DMS114 treated with DMSO at 0.1 percent for 48 hours (cell line): ENCODE results near the gene PDCD10.

Experiments used
- DNase-seq: peaks from one replicate; lab custom pipeline; 2025; ENCODE audit not compliant: unreplicated experiment; lab: John Stamatoyannopoulos, UW

Gene PDCD10

DNA sequence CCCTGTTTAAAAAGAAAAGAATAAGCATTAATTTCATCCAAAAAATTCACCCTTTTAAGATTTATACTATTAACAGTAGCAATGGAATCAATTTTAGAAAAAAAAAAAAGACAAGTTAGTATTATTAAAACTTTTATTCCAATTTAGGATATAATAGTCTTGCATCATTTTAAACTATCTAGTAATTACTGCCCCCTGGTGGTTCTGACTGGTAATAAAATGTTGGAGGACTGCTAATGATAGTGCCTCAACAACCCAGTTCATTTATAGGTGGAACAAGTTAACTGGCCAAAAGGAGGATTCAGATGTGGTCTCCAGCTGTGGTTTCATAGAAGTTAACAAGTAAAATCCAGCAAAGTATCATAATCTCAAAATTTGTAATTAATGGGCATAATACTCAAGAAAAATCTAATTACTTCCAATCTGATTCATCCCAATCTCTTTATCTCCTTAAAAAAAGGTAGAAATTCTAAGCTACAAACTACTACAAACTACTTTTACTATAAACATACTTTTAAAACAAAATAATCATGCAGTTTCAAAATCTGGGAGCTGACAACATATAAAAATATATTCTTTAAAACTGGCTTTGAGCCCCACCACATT is 50.2 kb downstream of the PDCD10 start:
- peak; percentile 58 for DNase-seq

DNA sequence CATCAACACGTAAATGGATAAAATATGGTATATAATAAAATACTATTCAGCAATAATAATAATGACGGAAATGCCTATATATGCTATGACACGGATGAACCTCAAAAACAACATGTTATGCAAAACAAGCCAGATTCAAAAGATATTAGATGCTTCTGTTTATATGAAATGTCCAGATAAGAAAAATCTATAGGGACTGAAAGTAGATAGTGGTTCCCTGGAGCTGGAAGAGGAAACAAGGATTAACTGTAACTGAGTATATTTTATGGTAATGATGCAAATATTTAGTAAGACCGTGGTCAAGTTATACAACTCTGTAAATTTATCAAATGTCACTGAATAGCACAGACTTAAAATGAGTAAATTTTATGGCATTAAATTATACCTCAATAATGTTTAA is 55.2 kb downstream of the PDCD10 start:
- DNase-seq: no peak

DNA sequence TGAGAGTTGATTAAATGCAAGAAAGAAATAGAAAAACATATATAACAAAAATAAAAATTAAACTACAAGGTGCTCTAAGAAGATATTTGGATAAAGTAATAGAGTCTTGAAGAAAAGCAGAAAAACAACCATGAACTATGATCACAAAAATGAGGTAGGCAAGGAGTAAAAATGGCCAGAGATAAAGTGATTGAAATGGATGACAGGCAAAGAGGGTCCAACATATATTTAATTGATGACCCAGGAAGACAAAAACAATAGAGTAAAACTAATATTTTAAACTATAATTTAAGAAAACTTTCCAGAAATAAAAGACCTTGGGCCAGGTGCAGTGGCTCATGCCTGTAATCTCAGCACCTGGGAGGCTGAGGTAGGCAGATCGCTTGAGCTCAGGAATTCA is 58.8 kb downstream of the PDCD10 start:
- DNase-seq: no peak

DNA sequence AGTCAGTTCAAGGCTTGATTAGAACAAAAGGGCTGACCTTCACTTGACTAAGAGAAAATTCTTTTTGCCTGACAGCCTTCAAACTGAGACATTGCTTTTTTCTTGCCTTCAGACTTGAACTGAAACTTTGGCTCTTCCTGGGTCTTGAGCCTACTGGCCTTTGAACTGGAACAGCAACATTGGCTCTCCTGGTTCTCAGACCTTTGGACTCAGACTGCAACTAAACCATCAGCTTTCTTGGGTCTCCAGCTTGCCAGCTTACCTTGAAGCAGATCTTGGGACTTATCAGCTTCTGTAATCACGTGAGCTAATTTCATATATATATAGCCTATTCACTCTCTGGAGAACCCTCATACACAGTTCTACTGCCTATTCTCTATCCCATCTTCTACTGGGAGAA is 61.5 kb downstream of the PDCD10 start:
- no peak for DNase-seq

DNA sequence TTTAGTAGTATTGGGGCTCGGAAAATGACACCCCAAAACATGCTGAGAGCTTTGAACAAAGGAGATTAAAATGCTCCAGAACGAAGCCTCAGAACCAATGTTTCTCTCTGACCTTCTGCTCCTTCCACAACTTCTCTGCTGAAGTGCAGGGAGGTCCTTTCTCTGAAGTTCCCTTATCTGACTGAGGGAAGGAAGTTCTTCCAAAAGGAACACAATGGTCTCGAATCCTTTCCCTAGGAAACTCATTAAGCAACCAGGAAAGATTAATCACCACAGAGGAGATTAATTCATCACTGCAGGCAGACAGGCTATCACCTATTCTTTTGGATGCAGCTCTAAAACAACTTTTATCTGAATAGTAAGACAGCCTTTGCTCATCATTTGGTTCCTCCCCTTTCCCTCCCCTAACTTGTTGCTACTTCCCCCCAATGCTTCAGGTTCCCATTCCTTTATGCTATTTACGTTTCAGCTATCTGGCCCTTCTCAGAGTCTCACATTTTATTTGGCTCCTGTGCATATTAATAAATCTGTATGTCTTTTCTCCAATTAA is 62.7 kb downstream of the PDCD10 start:
- no peak for DNase-seq

GRCh38 chr3:167669699-167670098 is 65.0 kb downstream of the PDCD10 start:
- DNase-seq: no peak

- DNase-seq: no peak
These were observed 66.0 kb downstream of the PDCD10 start for GRCh38 chr3:167668651-167669050.

GRCh38 chr3:167666563-167666962 is 68.1 kb downstream of the PDCD10 start:
- no peak for DNase-seq

GRCh38 chr3:167662919-167663400 is 71.7 kb downstream of the PDCD10 start:
- no peak for DNase-seq

DNA sequence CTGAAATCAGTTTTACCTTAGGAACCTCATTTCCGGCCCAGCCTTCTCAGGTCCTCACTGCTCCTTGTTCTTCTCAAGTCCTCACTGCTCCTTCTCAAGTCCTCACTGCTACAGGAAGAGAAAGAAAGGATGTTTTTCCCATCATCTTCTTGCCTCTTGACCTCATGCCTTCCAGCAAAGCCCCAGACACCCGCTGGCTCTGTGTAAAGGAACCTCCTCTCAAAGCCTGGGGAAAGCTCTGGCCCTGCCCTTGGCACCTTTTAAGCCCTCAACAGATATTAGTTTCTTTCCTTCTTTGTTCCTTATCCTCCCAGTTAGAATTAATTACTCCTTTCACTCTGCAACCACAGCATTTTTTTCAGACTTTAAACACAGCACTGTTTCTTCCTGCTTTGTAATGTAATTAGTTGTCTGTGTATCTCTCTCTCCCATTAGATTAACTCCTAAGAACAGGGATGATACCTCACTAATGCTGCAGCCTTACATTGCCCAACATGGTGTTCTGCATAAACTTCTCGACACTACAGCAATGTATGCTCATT is 76.9 kb downstream of the PDCD10 start:
- no peak for DNase-seq

GRCh38 chr3:167656821-167657220 is 77.9 kb downstream of the PDCD10 start:
- DNase-seq: no peak

- no peak for DNase-seq
These were observed 80.9 kb downstream of the PDCD10 start, which contains the start of gene WDR49 for GRCh38 chr3:167653760-167654159. WDR49 (minus strand) TSS chr3:167653942; CDS start chr3:167653425, 517 bp downstream.

DNA sequence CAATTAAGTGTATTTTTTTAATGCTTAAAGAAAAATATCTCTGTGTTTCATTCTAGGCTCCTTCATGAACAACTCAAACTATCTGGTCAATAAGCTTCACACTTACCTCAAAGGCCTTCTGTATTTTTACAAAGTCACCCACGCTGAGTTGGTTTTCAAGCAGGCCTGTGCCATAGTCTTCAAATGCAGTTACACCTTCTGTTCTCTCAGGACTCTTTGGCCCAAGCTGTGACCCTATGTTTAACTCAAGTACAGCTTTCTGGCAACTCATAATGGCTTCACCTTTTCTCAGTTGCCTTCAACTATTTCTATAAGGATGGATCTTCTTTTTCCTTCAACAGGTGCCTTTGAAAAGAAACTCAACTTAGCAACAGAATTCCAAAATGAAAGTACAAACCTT is 81.5 kb downstream of the PDCD10 start:
- DNase-seq: no peak

- DNase-seq: no peak
These were observed 82.9 kb downstream of the PDCD10 start for GRCh38 chr3:167651826-167652225.

DNA sequence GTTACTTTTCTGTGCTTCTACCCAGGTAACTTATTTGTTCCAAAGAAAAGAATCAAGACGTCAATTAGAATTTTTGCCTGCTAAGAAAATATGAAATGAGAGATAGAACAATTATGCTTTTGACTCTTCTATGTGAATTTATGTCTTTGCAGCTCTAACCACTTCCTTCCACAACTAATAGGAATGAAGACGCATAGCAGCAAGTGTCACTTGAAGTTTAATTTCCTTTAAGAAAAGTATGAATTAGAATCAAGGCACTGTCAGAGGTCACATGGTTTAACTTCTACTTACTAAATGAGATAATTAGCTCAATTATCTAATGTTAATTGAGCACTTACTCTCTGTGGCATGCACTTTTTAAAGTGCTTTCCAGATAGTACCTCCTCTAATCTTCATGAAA is 84.2 kb downstream of the PDCD10 start:
- no peak for DNase-seq

DNA sequence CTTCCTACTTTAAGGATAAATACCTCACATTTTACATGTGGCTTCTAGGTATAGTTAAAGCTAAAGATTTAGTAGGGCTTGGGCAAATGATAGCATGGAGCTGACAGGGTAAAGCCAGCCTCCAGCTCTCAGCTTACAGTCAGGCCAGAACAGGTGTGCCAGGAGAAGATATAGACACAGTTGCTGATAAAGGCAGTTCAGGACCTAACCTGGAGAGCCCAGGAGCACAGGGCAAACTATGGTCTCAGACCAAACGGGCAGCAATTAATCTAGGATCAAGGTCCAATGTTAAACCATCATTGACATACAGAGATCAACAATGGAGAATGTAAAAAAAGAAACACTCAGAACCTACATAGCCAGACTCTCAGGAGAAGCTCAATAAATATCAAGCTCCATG is 84.9 kb downstream of the PDCD10 start:
- no peak for DNase-seq

DNA sequence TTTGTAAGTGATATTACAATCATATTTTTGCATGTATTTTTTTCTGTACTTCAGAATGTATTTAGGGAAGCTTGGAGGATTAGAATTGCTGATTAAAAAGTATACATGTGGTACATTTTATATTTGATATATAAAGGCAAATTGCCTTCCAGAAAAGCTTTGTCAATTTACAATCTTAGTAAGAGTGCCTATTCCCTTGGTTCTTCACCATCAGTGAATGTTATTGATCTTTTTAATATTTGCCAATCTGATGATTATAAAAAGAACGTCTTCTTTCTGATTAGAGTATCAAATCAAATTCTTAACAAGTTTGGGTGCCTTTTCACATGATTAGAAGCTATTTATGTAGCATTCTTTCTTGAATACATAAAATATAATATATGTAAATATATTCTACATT is 90.1 kb downstream of the PDCD10 start:
- DNase-seq: no peak
